BLaER1 (cell line): ENCODE measurements around the gene CDKAL1.

Source experiments
- H3K27ac ChIP-seq: shearing (Covaris generic); formaldehyde crosslinking; 2 replicates; pipeline ENCODE4 v1.8.1; 2022
- H3K27me3 ChIP-seq: shearing (Covaris generic); formaldehyde crosslinking; 2 replicates; pipeline ENCODE4 v1.8.1; 2022
- H3K36me3 ChIP-seq: shearing (Covaris generic); formaldehyde crosslinking; 2 replicates; pipeline ENCODE4 v1.8.1; 2022
- H3K4me1 ChIP-seq: shearing (Covaris generic); formaldehyde crosslinking; 2 replicates; pipeline ENCODE4 v1.8.1; 2022
- H3K4me2 ChIP-seq: shearing (Covaris generic); formaldehyde crosslinking; 2 replicates; pipeline ENCODE4 v1.8.1; 2022
- H3K4me3 ChIP-seq: shearing (Covaris generic); formaldehyde crosslinking; 2 replicates; pipeline ENCODE4 v1.8.1; 2022
- H3K9ac ChIP-seq: shearing (Covaris generic); formaldehyde crosslinking; 2 replicates; pipeline ENCODE4 v1.8.1; 2022
- H3K9me3 ChIP-seq: shearing (Covaris generic); formaldehyde crosslinking; 2 replicates; pipeline ENCODE4 v1.8.1; 2022
- H4K20me1 ChIP-seq: shearing (Covaris generic); formaldehyde crosslinking; 2 replicates; pipeline ENCODE4 v1.8.1; 2022
- Cebpa-rat ChIP-seq: shearing (Covaris generic); IDR thresholded peaks from 2 replicates; pipeline ENCODE4 v1.8.1; 2022

Gene CDKAL1

DNA sequence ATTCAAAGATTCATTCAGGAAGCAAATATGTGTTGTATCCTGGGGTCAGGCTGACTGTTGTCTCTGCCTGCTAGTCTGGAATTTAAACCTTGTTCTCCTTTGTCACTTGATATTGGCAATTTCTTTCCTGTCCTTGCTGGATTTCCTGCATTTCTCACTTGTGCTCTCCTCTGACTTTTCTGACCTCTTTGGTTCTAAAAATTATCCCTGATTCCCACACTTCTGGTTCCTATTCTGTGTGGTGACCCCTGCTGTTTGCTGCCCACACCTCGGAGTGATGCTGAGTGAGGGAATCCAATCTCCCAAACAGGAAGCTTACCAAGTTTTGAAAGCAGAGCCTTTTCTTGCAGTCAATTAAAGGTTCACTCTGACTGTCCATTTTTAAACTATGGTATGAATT lies 345.3 kb downstream of the CDKAL1 start:
- Histone ChIP-seq H3K36me3 (no peaks in the 10 kb centered on the region), H3K4me2 (no peak overlapping the region), H3K4me1 (0 out of 2 replicates have a peak, but pooled peaks cover 5% of the 10 kb centered on the region), H4K20me1 (no peaks in the 10 kb centered on the region), H3K4me3 (no peak overlapping the region), H3K9me3 (peaks cover 8% of the 10 kb centered on the region; the same call in 1 of the 2 replicates), H3K27ac (no peak overlapping the region), H3K9ac (no peak overlapping the region), H3K27me3 (no peaks in the 10 kb centered on the region)
- no peak for TF ChIP-seq Cebpa-rat

DNA sequence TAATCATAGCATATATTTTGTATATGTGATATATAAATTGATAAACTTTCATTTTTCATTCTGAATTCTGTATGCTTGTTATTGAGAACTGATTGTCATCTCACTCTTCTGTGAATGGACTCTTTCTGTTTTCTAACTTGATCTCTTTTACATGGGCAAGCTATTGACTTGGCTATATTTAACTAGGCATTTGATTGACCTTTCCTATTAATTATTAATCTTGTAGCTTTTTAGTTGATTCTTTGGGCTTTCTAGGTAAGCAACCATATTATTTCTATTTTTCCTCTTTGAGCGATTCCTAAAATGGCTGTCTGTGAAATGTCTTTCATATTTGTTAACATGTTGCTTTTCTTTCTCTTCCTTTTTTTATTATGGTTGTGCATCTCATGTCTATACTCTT lies 347.1 kb downstream of the CDKAL1 start:
- Histone ChIP-seq H3K4me1 (0 out of 2 replicates have a peak, but pooled peaks cover 5% of the 10 kb centered on the region), H3K27ac (no peak overlapping the region), H3K27me3 (no peaks in the 10 kb centered on the region), H3K9me3 (peaks cover 20% of the 10 kb centered on the region), H3K36me3 (no peaks in the 10 kb centered on the region), H3K9ac (no peak overlapping the region), H4K20me1 (no peaks in the 10 kb centered on the region), H3K4me2 (no peak overlapping the region), H3K4me3 (no peak overlapping the region)
- no peak for TF ChIP-seq Cebpa-rat

DNA sequence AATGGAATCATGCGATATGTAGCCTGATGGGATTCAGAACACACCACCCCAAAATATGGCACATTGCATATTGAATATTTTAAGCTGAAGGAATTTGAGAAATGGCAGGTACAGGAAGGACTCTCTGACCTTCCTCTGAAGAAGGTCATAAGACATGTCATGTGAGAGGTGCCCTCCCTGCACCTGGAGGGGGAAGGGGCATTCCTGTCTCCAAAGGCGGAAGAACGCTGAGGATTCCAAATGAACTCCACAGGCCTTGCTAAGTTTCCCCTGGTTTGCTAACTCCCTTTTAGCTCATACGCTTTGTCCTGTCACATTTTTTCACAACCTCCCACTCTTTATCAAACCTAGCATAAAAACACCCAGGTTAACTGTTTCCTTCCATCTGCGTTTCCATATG lies 347.8 kb downstream of the CDKAL1 start:
- H4K20me1 ChIP-seq: no peaks in the 10 kb centered on the region
- H3K9me3 ChIP-seq: peaks cover 20% of the 10 kb centered on the region
- H3K4me3 ChIP-seq: no peak overlapping the region
- no peaks in the 10 kb centered on the region for H3K36me3 ChIP-seq
- H3K27ac ChIP-seq: no peak overlapping the region
- no peak for TF ChIP-seq Cebpa-rat
- H3K4me1 ChIP-seq: 0 out of 2 replicates have a peak, but pooled peaks cover 5% of the 10 kb centered on the region
- no peaks in the 10 kb centered on the region for H3K27me3 ChIP-seq
- no peak overlapping the region for H3K4me2 ChIP-seq
- H3K9ac ChIP-seq: no peak overlapping the region

DNA sequence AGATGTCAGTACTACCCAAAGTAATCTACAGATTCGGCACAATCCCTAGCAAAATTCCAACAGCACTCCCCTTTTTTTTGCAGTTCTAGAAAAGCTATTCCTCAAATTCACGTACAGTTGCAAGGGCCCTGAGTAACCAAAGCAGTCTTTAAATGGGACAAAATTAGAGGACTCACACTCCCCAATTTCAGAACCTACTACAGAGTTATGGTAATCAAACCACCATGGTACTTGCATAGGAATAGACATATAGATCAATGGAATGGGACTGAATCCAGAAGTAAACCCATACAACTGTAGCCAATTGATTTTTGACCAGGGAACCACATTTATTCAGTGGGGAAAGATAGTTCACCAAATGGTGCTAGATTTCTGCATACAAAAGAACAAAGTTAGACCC lies 350.8 kb downstream of the CDKAL1 start:
- no peaks in the 10 kb centered on the region for H3K27me3 ChIP-seq
- H3K4me1 ChIP-seq: no peaks in the 10 kb centered on the region
- TF ChIP-seq Cebpa-rat: no peak
- no peak overlapping the region for H3K4me3 ChIP-seq
- H3K27ac ChIP-seq: no peak overlapping the region
- H3K4me2 ChIP-seq: no peak overlapping the region
- H3K9me3 ChIP-seq: peaks cover 20% of the 10 kb centered on the region
- no peaks in the 10 kb centered on the region for H3K36me3 ChIP-seq
- H3K9ac ChIP-seq: no peak overlapping the region
- no peaks in the 10 kb centered on the region for H4K20me1 ChIP-seq

DNA sequence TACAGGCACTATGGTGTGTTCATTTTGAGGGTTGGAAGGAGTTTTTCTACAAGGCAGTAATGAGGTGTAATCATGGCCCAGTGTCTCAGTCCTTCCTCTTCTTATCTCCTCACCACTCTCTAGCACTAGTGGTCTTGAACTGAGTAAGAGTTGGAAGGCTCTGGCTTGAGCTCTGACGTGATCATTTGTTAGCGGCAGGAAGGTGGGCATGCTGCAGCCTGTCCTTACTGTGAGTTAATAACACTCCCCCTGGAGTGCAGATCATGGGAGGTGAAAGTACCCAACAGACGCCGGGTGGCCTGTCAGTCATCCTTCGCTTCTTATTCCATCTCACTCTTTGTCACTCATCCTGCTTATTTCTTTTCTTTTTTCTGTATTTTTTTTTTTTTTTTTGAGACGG lies 356.9 kb downstream of the CDKAL1 start:
- Histone ChIP-seq H3K4me3 (no peak overlapping the region), H3K4me2 (no peak overlapping the region), H3K9me3 (no peaks in the 10 kb centered on the region; the same call in 1 of the 2 replicates), H4K20me1 (no peaks in the 10 kb centered on the region), H3K4me1 (no peaks in the 10 kb centered on the region), H3K27me3 (no peaks in the 10 kb centered on the region), H3K36me3 (0 out of 2 replicates have a peak, but pooled peaks cover 4% of the 10 kb centered on the region), H3K9ac (no peak overlapping the region), H3K27ac (no peak overlapping the region)
- TF ChIP-seq Cebpa-rat: no peak

DNA sequence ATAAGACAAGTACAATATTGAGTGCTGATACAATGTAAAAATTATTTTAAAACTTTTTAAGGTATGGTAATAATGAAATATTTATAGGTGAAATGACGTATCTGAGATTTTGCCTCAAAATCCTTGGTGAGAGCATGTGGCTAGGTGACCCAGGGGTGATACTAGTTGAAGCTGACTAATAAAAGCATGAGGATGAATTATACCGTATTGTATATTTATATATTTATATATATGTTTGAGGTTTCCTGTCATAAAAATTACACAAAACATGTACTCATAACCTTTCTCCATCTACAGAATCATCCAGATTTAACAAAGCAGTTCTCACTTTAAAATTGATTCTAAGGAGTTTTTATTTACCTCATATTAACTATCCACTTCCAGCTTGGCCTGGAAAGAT lies 358.1 kb downstream of the CDKAL1 start:
- Histone ChIP-seq H3K9ac (no peak overlapping the region), H3K4me3 (no peak overlapping the region), H3K4me2 (no peak overlapping the region), H4K20me1 (no peaks in the 10 kb centered on the region), H3K9me3 (no peaks in the 10 kb centered on the region; the same call in 1 of the 2 replicates), H3K27me3 (no peaks in the 10 kb centered on the region), H3K27ac (no peak overlapping the region), H3K36me3 (0 out of 2 replicates have a peak, but pooled peaks cover 4% of the 10 kb centered on the region), H3K4me1 (no peaks in the 10 kb centered on the region)
- TF ChIP-seq Cebpa-rat: no peak

DNA sequence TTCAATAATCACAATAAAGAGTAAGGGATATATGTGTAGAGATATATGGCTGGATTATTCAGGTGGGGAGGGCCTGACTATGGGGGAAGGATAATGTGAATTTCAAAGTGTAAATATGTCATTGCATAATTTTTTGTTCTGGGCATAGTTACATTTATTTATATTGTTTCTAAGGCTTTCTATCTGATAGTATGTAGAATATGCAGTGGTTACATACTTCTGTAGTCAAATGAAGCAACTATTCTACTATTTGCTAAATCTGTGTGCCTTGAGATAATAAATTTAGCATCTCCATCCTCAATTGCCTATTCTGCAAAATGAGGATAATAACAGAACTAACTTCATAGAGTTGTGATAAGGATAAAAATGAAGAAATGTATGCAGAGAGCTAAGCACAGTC lies 359.2 kb downstream of the CDKAL1 start:
- no peak overlapping the region for H3K9ac ChIP-seq
- H3K4me1 ChIP-seq: no peaks in the 10 kb centered on the region
- no peak for TF ChIP-seq Cebpa-rat
- H3K4me3 ChIP-seq: no peak overlapping the region
- H3K27ac ChIP-seq: no peak overlapping the region
- H4K20me1 ChIP-seq: no peaks in the 10 kb centered on the region
- H3K36me3 ChIP-seq: 0 out of 2 replicates have a peak, but pooled peaks cover 4% of the 10 kb centered on the region
- no peaks in the 10 kb centered on the region for H3K9me3 ChIP-seq
- H3K4me2 ChIP-seq: no peak overlapping the region
- H3K27me3 ChIP-seq: no peaks in the 10 kb centered on the region

DNA sequence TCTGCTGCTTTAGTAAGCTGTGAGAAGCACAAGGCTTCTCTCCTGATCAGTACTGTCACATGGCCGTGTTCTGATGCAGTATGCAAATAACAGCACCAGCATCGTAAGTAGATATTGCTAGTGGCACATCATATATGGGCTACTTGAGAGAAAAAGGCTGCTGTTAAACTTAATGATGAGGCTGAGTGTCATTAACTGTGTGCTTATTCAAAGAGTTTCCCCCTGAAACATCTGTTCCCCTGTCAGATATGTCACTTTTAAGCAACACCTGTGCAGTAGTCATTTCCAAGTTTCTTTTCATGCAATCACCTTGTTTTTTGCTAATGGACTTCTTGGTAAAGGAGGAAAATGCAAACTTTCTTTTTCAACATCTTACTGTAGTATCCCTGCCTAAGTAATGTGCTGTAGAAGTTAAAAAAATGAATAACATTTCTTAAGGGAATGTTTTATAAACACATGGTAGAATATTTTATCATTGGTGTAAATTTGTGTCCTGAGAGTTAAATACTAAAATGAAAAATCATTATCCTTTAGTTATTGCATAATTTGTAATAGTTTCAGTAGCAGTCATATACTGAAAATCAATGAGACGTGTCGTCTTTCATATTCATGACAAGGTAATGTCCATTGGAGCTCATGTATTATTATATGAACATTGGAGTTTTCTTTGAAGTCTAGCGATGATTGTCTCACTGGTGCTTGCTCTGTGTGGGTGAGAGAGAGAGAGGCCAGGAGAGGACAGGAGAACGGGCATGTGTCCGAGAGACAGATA lies 366.3 kb downstream of the CDKAL1 start:
- Histone ChIP-seq H3K9me3 (peaks cover 19% of the 10 kb centered on the region), H4K20me1 (no peaks in the 10 kb centered on the region), H3K9ac (no peak overlapping the region), H3K4me2 (no peak overlapping the region), H3K27me3 (no peaks in the 10 kb centered on the region), H3K4me3 (no peak overlapping the region), H3K36me3 (peaks cover 7% of the 10 kb centered on the region; the same call in 1 of the 2 replicates), H3K4me1 (no peaks in the 10 kb centered on the region), H3K27ac (no peak overlapping the region)
- TF ChIP-seq Cebpa-rat: no peak

DNA sequence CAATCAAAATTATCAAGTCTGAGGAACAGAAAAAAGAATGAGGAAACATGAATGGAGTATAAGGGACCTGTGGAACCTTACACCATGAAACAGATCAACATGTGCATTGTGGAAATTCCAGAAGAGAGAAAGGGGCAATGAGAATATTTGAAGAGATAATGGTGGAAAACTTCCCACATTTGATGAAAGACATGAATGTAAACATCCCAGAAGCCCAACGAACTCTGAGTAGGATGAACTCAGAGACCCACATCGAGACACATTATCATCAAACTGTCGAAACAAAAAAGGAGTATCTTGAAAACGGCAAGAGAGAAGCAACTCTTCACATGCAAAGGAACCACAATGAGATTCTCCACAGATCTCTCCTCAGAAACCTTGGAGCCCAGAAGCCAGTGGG lies 371.1 kb downstream of the CDKAL1 start:
- H3K36me3 ChIP-seq: peaks cover 5% of the 10 kb centered on the region; the same call in 1 of the 2 replicates
- peaks cover 21% of the 10 kb centered on the region for H3K9me3 ChIP-seq
- no peaks in the 10 kb centered on the region for H3K4me1 ChIP-seq
- TF ChIP-seq Cebpa-rat: no peak
- no peaks in the 10 kb centered on the region for H4K20me1 ChIP-seq
- H3K27ac ChIP-seq: no peak overlapping the region
- no peak overlapping the region for H3K4me3 ChIP-seq
- H3K27me3 ChIP-seq: no peaks in the 10 kb centered on the region
- H3K9ac ChIP-seq: no peak overlapping the region
- H3K4me2 ChIP-seq: no peak overlapping the region

DNA sequence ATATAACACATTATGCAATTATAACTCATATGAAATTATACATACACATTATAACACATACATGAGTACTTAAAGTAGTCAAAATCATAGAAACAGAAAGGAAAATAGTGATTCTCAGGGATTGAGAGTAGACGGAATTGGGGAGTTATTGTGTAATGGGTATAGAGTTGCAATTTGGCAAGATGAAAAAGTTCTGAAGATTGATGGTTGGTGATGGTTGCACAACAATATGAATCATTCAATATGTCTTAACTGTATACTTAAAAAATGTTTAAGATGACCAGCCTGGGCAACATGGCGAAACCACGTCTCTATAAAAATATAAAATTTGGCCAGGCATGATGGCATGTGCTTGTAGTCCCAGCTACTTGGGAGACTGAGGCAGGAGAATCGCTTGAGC lies 372.7 kb downstream of the CDKAL1 start:
- Histone ChIP-seq H3K4me3 (no peak overlapping the region), H3K27ac (no peak overlapping the region), H3K9ac (no peak overlapping the region), H3K4me1 (no peaks in the 10 kb centered on the region), H4K20me1 (no peaks in the 10 kb centered on the region), H3K27me3 (no peaks in the 10 kb centered on the region), H3K9me3 (peaks cover 21% of the 10 kb centered on the region), H3K4me2 (no peak overlapping the region), H3K36me3 (peaks cover 5% of the 10 kb centered on the region; the same call in 1 of the 2 replicates)
- TF ChIP-seq Cebpa-rat: no peak
